HUDEP-2 (cell line): ENCODE measurements around the gene RIN3.

Source experiments
- DNase-seq, 76 experiments: peaks; one replicate each; lab custom pipeline; 2025; ENCODE audit not compliant: unreplicated experiment in 76 of 76; lab: John Stamatoyannopoulos, UW

The RIN3 gene

DNA sequence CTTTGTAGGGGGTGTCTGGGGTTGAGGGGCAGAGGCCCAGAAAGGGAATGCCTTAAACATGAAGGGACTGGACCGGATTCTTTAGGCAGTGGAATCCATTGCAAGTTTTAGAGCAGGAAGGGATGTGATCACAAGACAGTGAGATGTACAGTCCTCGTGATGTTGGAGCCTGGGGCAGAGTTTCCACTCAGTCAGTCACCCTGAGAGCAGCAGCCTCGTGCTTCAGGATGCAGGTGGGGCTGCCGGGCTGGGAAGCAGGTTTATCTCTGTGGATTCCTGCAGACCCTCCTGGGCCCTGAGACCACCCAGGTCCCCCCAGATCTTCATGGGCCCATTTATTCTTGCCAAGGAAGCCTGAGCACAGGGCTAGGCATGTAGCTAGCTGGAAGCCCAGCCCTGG is 38.5 kb downstream of the RIN3 start:
- DNase-seq = peak in 1 of 76 experiments; percentile 40

DNA sequence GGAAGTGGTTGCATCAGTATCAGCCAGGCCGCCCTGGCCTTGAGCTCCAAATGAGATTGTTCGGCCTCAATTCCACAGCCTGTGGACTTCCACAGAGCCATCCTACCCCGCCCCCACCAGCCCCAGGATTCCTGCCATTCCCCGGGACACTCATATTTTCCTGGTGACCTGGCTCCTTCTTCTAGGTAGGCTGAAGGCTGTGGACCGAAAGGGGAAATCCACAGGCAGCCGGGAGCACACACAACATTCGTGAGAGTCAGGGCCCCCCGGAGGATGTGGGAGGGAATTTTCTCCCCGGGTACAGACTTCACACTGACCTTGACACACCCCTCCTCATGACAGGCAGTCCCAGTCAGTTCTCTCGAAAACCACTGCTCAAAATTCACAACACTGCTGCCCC is 39.9 kb downstream of the RIN3 start:
- DNase-seq = peak in 15 of 76 experiments; percentile 13 to 55 (median 28)

DNA sequence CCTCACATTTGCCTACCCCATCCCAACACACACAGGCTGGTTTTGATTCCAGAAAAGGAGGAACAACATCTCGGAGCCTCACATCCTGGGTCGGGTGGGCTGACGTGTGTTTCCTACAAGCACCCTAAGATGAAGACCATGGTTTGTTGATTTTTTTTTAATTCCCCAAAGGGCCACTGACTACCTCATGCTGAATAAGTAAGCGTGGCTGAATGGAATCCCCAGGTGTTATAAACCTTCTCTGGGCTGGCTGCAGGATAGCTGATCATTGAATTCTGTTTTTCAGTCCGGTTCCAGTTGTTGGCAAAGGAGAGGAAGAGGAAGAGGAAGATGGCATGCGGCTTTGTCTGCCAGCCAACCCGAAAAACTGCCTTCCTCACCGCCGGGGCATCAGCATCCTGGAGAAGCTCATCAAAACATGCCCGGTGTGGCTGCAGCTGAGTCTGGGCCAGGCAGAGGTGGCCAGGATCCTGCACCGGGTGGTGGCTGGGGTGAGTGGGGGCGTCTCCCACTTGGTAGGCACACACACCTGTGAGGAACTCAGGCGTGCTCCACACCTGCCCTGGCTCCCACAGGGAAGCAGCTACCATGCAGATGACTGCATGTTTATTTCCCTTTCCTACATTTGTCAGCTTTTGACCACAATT is 42.0 kb downstream of the RIN3 start:
- no peak for DNase-seq

DNA sequence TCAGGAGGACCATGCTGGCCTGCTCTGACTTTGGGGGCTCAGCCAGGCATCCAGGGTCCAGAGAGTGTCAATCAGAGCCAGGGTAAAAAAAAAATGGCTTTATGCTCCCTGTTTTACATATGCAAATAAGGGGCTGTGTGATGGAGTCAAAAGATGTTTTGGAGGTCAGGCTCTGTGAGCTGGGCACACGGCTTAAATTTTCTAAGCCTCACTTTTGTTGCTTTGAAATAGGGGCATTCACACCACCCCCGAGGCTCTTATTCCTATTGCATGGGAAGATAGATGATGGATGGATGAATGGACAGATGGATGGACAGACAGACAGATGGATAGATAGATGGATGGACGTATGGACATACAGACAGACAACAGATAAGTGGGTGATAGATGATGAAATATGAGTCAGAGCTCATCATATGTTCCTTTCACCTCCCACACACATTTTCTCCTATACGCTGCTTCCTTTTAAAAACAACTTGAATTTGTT is 42.7 kb downstream of the RIN3 start:
- DNase-seq = no peak

- no peak for DNase-seq
These were observed 43.4 kb downstream of the RIN3 start for GRCh38 chr14:92556863-92557543.

GRCh38 chr14:92557544-92557912 is 43.9 kb downstream of the RIN3 start:
- no peak for DNase-seq

DNA sequence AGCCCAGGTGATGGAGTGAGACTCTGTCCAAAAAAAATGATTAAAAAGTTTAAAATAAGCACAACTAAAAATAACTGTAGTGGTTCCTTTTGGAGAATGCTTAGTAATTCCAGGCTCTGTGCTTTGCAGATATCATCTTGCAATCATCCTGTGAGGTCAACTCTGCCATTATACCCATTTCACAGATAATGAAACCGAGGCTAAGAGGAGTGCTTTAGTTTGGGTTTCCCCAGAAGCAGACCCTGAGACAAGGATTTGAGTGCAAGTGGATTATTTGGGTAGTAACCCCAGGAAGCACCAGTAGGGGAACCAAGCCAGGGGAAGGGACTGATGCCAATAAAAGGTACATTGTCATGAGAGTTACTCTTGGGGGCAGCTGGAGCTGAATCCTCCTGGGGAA is 44.7 kb downstream of the RIN3 start:
- no peak for DNase-seq

- no peak for DNase-seq
These were observed 45.9 kb downstream of the RIN3 start for GRCh38 chr14:92559486-92559885.

GRCh38 chr14:92560106-92560865 is 46.7 kb downstream of the RIN3 start:
- no peak for DNase-seq

GRCh38 chr14:92561906-92562479 is 48.4 kb downstream of the RIN3 start:
- DNase-seq = no peak

GRCh38 chr14:92563359-92563758 is 49.8 kb downstream of the RIN3 start:
- DNase-seq = peak in 2 of 76 experiments; percentile 8 to 15

DNA sequence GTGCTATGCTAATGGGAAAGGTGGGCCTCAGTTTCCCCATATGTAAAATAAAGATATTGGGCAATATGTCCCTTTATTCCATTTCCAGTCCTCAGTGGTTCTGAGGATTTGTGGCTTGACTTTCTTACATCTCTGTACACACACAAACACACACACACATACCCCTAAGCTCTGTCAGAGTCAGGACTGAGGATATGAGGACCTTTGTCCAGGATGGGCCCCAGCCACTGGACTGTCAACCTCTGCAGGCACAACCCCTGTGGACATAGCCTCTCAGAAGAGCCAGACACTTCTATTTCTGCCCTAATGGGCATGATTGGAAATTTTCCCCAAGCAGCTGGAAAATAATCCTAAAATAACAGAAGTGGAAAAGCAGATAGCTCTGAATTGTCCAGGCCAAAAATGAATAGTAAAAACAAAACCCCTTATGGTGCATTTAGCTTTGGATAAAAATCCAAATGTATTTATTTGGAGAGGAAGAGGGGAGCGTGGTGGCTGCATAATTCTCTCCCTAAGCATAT is 50.2 kb downstream of the RIN3 start:
- DNase-seq = no peak

DNA sequence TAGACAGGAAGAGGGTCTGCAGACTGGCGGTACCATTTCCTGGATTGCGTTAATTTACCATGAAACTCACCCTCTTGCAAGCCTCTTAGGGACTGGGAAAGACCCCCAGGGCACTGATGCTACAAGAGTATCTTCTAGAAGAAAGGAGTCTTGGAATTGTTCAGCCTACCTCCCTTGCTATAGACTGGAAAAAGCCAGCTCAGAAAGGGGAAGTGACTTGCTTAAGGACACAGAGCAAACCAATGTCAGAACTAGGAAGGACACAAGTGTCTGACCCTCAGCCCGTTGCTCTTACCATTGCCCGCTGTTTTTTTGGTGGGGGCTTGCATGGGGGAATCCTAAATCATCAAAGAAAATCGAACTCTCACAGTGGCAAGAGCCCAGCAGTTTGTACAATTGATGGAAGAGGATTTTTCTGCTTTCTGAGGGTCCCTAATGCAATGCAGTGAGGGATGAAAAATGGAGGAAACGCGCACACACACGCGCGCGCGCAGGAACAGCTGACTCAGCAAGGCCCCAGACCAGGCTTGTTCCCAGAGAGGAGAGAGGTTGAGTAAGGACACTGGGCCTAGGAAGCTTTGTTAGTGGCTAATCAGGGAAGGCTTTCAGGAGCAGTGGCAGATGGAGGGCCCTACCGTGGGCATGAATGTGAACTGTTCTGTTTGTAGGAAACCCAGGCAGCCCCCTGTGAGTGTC is 50.9 kb downstream of the RIN3 start:
- DNase-seq = no peak

- no peak for DNase-seq
These were observed 51.6 kb downstream of the RIN3 start for GRCh38 chr14:92565040-92565717.

GRCh38 chr14:92565718-92566115 is 52.1 kb downstream of the RIN3 start:
- no peak for DNase-seq

DNA sequence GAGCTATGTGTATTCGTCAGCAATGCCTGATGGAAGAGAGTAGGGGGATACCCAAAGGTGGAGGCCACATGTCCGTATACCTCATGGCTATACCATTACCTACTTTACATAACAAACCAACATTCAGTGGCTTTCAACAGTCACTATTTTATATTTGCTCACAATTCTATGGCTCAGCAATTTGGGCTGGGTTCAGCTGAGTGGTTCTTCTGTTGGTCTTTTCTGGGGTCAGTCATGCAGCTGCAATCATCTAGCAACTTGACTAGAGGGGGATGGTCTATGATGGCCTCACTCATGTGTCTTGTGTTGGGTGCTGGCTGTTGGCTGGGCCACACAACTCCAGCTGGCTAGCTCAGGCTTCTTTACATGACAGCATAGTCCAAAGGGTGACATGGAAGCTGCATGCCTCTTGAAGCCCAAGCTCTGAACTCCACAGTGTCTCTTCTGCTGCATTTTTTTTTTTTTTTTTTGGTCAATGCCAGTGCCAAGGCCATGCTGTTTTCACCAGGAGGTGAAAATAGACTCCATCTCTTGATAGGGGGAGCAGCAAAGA is 53.7 kb downstream of the RIN3 start:
- DNase-seq = no peak

- peak in 75 of 76 experiments; percentile 41 to 92 (median 82) for DNase-seq
These were observed 55.3 kb downstream of the RIN3 start for GRCh38 chr14:92568621-92569479.

DNA sequence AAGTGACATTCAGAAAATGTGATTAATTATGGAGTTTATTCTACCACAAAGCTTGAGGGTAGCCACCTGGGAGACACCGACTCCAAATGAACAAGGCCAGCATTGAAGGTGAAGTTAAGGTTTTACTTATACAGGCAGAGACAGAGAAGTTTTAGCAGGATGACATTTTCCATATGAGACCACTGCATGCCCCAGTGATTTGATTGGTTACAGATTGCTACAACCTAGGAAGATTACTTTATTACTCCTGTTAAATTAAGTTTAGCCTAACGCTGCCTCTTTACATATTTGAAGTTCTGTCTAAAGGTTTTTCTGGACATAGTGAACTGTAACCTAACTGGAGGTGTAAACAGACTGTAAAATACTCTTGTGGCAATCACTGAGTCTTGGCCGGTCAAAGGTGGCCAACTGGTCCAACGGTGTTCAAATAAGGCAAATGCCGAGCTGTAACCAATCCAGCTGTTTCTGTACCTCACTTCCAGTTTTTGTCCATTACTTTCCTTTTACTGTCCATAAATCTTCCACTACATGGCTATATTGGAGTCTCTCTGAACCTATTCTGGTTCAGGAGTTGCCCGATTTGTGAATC is 57.2 kb downstream of the RIN3 start:
- DNase-seq = no peak
